ENCODE results near the gene ATP1A4. TPM values are rescaled to one million over a fixed set of nuclear protein-coding genes. Genes with fewer than 3 reads are reported as not detected.

The ATP1A4 gene
- total RNA-seq, 1 experiment from 2014 or later, result not detected

DNA sequence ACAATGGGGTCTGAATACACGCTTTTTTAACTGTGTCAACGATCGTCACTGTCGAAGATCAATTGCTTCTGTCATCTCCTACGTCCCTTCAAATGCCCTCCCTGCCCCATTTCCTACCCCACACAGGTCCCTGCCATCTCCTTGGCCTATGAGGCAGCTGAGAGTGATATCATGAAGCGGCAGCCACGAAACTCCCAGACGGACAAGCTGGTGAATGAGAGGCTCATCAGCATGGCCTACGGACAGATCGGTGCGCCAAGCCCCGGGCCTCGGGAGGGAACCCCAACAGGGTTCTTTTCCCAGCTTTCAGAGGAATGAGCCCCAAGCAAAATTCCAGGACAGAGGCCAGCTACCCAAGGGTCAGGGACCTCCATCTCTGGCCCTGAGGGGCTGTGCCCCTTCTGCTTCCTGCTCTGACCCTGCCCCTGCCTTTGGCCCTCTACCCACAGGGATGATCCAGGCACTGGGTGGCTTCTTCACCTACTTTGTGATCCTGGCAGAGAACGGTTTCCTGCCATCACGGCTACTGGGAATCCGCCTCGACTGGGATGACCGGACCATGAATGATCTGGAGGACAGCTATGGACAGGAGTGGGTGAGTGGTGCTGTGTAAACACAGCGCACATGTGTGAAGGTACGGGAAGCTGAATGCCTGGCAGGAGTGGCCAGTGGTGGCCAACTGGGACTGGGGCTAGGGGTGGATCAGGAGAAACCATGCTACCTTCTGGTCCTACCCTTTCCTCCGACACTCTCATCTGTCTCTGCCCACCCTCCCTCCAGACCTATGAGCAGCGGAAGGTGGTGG is 15.1 kb upstream of the ATP1A4 start:
- no peaks in the 10 kb centered on the region for H3K36me3 Mint-ChIP-seq (ENCODE audit: insufficient read depth, unreplicated experiment)
- ChIA-PET POLR2A (no interaction called here), CTCF (interaction anchor here (1.1 to 1.2 kb wide), 2 partner anchors 9 to 240 kb away, joined by 3 read pairs; no protein-coding TSS in a partner anchor)
- H3K9me3 Mint-ChIP-seq (ENCODE audit: unreplicated experiment), result no peaks in the 10 kb centered on the region
- TF ChIP-seq, protein P1, sequence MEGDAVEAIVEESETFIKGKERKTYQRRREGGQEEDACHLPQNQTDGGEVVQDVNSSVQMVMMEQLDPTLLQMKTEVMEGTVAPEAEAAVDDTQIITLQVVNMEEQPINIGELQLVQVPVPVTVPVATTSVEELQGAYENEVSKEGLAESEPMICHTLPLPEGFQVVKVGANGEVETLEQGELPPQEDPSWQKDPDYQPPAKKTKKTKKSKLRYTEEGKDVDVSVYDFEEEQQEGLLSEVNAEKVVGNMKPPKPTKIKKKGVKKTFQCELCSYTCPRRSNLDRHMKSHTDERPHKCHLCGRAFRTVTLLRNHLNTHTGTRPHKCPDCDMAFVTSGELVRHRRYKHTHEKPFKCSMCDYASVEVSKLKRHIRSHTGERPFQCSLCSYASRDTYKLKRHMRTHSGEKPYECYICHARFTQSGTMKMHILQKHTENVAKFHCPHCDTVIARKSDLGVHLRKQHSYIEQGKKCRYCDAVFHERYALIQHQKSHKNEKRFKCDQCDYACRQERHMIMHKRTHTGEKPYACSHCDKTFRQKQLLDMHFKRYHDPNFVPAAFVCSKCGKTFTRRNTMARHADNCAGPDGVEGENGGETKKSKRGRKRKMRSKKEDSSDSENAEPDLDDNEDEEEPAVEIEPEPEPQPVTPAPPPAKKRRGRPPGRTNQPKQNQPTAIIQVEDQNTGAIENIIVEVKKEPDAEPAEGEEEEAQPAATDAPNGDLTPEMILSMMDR (IDR thresholded peaks at IDR 0.05; ENCODE audit: unreplicated experiment), result no peak
- intact Hi-C loops (cut with micrococcal nuclease), result no loop called here
- DNase-seq (ENCODE audit: unreplicated experiment), result no peak
- no peak overlapping the region for H3K27ac Mint-ChIP-seq (ENCODE audit: low read depth, unreplicated experiment)
- H3K4me3 Mint-ChIP-seq (ENCODE audit: unreplicated experiment), result no peak overlapping the region
- H3K27me3 Mint-ChIP-seq (ENCODE audit: insufficient read depth, unreplicated experiment), result peaks cover 31% of the 10 kb centered on the region
- peaks cover 11% of the 10 kb centered on the region for H3K4me1 Mint-ChIP-seq (ENCODE audit: insufficient read depth, unreplicated experiment)
- BruUV-seq (replicated peaks), result no TSS peak

DNA sequence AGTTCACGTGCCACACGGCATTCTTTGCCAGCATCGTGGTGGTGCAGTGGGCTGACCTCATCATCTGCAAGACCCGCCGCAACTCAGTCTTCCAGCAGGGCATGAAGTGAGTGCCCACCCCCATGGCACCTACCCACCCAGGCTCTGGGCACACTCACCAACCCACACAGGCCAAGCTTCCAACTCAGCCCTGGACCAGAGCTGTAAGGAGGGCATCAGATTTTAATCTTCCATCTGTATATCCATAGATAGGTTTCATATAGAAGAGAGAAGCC is 14.5 kb upstream of the ATP1A4 start:
- Mint-ChIP-seq H3K4me1 (ENCODE audit: insufficient read depth, unreplicated experiment) (peaks cover 9% of the 10 kb centered on the region), H3K27me3 (ENCODE audit: insufficient read depth, unreplicated experiment) (peaks cover 35% of the 10 kb centered on the region), H3K4me3 (ENCODE audit: unreplicated experiment) (no peak overlapping the region), H3K36me3 (ENCODE audit: insufficient read depth, unreplicated experiment) (no peaks in the 10 kb centered on the region), H3K27ac (ENCODE audit: low read depth, unreplicated experiment) (no peak overlapping the region), H3K9me3 (ENCODE audit: unreplicated experiment) (no peaks in the 10 kb centered on the region)
- ChIA-PET CTCF (interaction anchor here (1.1 to 1.2 kb wide), 2 partner anchors 9 to 240 kb away, joined by 3 read pairs; no protein-coding TSS in a partner anchor), POLR2A (no interaction called here)
- BruUV-seq (replicated peaks), result no TSS peak
- DNase-seq (ENCODE audit: unreplicated experiment), result no peak
- TF ChIP-seq, protein P1 (IDR thresholded peaks at IDR 0.05; ENCODE audit: unreplicated experiment), result no peak
- intact Hi-C loops (cut with micrococcal nuclease), result no loop called here

DNA sequence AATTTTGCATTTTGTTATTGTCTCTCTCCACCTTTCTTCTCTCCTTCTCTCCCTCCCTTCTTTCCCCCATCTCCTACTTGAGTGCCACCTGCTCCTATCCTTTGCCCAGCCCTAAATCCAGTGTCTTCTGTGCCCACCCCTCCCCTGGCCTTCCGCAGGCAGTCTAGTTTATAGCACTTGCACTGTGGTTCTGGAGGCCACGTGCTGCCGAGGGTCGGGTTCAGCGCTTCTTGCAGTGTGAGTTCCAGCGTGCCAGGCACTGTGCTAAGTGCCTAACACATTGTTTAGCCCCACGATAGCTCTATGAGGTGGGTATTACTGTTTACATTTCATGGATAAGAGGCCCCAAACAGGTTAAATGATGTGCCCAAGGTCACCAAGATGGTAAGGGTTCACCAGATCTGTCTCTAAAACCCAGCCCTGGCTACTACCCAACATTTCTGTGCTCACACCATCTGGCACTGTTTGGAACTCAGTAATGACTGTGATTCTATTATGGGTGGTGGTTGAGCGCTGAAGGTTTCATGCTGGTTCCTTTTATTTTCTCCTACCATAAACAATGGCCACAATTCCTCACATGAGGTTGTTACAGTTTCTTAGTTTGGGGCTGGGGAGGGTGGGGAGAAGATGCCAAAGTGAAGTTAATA is 14.1 kb upstream of the ATP1A4 start:
- intact Hi-C loops (cut with micrococcal nuclease), result no loop called here
- Mint-ChIP-seq H3K9me3 (ENCODE audit: unreplicated experiment) (no peaks in the 10 kb centered on the region), H3K27ac (ENCODE audit: low read depth, unreplicated experiment) (no peak overlapping the region), H3K4me1 (ENCODE audit: insufficient read depth, unreplicated experiment) (peaks cover 4% of the 10 kb centered on the region), H3K4me3 (ENCODE audit: unreplicated experiment) (no peak overlapping the region), H3K27me3 (ENCODE audit: insufficient read depth, unreplicated experiment) (peaks cover 35% of the 10 kb centered on the region), H3K36me3 (ENCODE audit: insufficient read depth, unreplicated experiment) (no peaks in the 10 kb centered on the region)
- POLR2A ChIA-PET, result interaction anchor here (0.6 kb wide), 1 partner anchor 185 kb away, joined by 3 read pairs; no protein-coding TSS in a partner anchor
- BruUV-seq (replicated peaks), result no TSS peak
- CTCF ChIA-PET, result no interaction called here
- TF ChIP-seq, protein P1 (IDR thresholded peaks at IDR 0.05; ENCODE audit: unreplicated experiment), result no peak
- DNase-seq (ENCODE audit: unreplicated experiment), result no peak

DNA sequence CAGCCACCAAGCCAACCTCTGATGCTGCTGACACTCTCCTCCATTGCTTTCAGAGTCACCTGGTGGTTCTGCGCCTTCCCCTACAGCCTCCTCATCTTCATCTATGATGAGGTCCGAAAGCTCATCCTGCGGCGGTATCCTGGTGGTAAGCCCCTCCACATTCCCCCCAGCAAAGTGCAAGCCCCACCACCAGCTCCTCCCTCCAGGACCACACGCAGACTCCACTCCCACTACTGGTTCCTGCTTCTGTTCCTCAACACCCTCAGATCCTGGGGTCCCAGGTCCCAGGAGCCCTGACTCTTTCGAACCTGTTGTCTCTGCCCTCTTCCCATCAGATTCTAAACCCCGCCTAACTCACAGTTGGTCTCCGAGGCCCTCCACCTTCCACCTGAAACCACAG is 11.6 kb upstream of the ATP1A4 start:
- TF ChIP-seq, protein P1 (IDR thresholded peaks at IDR 0.05; ENCODE audit: unreplicated experiment), result no peak
- H3K9me3 Mint-ChIP-seq (ENCODE audit: unreplicated experiment), result no peaks in the 10 kb centered on the region
- H3K36me3 Mint-ChIP-seq (ENCODE audit: insufficient read depth, unreplicated experiment), result no peaks in the 10 kb centered on the region
- peaks cover 36% of the 10 kb centered on the region for H3K27me3 Mint-ChIP-seq (ENCODE audit: insufficient read depth, unreplicated experiment)
- no TSS peak for BruUV-seq (replicated peaks)
- DNase-seq (ENCODE audit: unreplicated experiment), result no peak
- CTCF ChIA-PET, result interaction anchor here (1.2 kb wide), 1 partner anchor 53 kb away, joined by 3 read pairs; no protein-coding TSS in a partner anchor
- intact Hi-C loops (cut with micrococcal nuclease), result no loop called here
- no peak overlapping the region for H3K4me3 Mint-ChIP-seq (ENCODE audit: unreplicated experiment)
- no peaks in the 10 kb centered on the region for H3K4me1 Mint-ChIP-seq (ENCODE audit: insufficient read depth, unreplicated experiment)
- no peak overlapping the region for H3K27ac Mint-ChIP-seq (ENCODE audit: low read depth, unreplicated experiment)
- POLR2A ChIA-PET, result no interaction called here
